Measurements from ENCODE around the gene ZNRD2. TPM values are rescaled to one million over a fixed set of nuclear protein-coding genes. Genes with fewer than 3 reads are reported as not detected.

Gene ZNRD2
- total RNA-seq, 6 donors from 2014 or later, result 22.6 to 60.7 (median 39.7) TPM

DNA sequence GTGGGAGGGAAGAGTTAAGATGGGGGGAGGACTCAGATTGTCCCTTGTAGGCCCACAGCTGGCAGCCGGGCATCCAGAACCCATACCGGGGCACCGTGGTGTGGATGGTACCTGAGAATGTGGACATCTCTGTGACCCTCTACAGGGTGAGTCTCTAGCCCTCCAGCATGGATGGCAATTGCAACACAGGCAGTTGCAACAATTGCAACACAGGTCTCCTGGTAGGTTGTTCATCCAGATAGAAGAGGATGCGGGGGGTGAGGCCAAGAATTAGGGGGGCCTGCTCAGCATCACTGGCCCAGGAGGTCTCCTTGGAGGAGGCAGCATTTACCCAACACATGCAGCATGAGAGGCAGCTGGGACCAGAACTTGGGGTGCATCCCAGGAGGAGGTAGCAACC is 9.0 kb downstream of the ZNRD2 start:
- ATAC-seq (ENCODE audit: low FRiP score in 2 of 2) (no peak), DNase-seq (no peak)
- H3K36me3 ChIP-seq, result peaks cover 0 to 56% (median 38%) of the 10 kb centered on the region in 4 donors
- peak overlapping the region in 2 of 4 donors; percentile 93 to 98 for H3K27ac ChIP-seq
- WGBS, 2 donors, result 77 to 90% methylated on average over 4 of the region's 4 CpGs
- H3K9me3 ChIP-seq, result no peaks in the 10 kb centered on the region
- H3K27me3 ChIP-seq, result no peaks in the 10 kb centered on the region
- TF ChIP-seq EP300 (IDR thresholded peaks at IDR 0.05), result no peak
- TF ChIP-seq POLR2AphosphoS5 (IDR thresholded peaks at IDR 0.05), result no peak
- TF ChIP-seq CTCF (IDR thresholded peaks at IDR 0.05), result no peak
- no peak for TF ChIP-seq POLR2A (IDR thresholded peaks at IDR 0.05)
- H3K4me1 ChIP-seq, result peaks cover 29 to 44% (median 41%) of the 10 kb centered on the region in 4 donors
- H3K4me3 ChIP-seq, result no peak overlapping the region

- peaks cover 24 to 36% (median 33%) of the 10 kb centered on the region in 4 donors for H3K4me1 ChIP-seq
- ATAC-seq (ENCODE audit: low FRiP score in 2 of 2) (no peak), DNase-seq (peak in 1 of 2 donors; percentile 64)
- 94 to 97% methylated on average over 13 to 19 of the region's 19 CpGs for WGBS, 2 donors
- no peaks in the 10 kb centered on the region for H3K9me3 ChIP-seq
- peaks cover 0 to 62% (median 44%) of the 10 kb centered on the region in 4 donors for H3K36me3 ChIP-seq
- H3K4me3 ChIP-seq, result no peak overlapping the region
- no peak overlapping the region for H3K27ac ChIP-seq
- H3K27me3 ChIP-seq, result no peaks in the 10 kb centered on the region
- no peak for TF ChIP-seq POLR2AphosphoS5 (IDR thresholded peaks at IDR 0.05)
- TF ChIP-seq EP300 (IDR thresholded peaks at IDR 0.05), result no peak
- TF ChIP-seq POLR2A (IDR thresholded peaks at IDR 0.05), result no peak
- no peak for TF ChIP-seq CTCF (IDR thresholded peaks at IDR 0.05)
These were observed 9.9 kb downstream of the ZNRD2 start for GRCh38 chr11:65580031-65580692.

DNA sequence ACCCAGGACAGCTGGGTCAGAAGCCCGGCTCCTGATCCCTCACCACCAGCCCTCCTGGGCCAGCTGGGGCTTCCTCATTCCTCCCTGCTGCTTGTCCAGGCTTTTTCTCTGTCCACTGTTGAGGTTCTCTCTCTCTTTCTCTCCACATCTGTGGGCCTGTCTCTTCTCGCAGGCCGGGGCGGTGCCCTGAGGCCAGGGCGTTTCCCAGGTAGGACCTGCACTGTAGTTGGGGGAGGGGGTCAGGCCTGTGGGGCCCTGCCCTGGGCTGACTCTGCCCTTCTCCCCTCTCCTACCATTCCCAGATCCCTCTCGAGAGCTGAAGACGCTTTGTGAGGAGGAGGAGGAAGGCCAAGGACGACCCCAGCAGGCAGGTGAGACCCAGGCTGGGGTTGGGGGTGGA is 10.5 kb downstream of the ZNRD2 start:
- 95 to 98% methylated on average over 5 to 8 of the region's 8 CpGs for WGBS, 2 donors
- peak in 1 of 2 donors; percentile 56 for DNase-seq
- no peaks in the 10 kb centered on the region for H3K9me3 ChIP-seq
- H3K4me3 ChIP-seq, result no peak overlapping the region
- H3K27ac ChIP-seq, result no peak overlapping the region
- TF ChIP-seq POLR2A (IDR thresholded peaks at IDR 0.05), result no peak
- no peak for TF ChIP-seq CTCF (IDR thresholded peaks at IDR 0.05)
- no peak for TF ChIP-seq EP300 (IDR thresholded peaks at IDR 0.05)
- TF ChIP-seq POLR2AphosphoS5 (IDR thresholded peaks at IDR 0.05), result no peak
- no peak for ATAC-seq (ENCODE audit: low FRiP score in 2 of 2)
- peaks cover 21 to 32% (median 30%) of the 10 kb centered on the region in 4 donors for H3K4me1 ChIP-seq
- peaks cover 0 to 66% (median 49%) of the 10 kb centered on the region in 4 donors for H3K36me3 ChIP-seq
- no peaks in the 10 kb centered on the region for H3K27me3 ChIP-seq

DNA sequence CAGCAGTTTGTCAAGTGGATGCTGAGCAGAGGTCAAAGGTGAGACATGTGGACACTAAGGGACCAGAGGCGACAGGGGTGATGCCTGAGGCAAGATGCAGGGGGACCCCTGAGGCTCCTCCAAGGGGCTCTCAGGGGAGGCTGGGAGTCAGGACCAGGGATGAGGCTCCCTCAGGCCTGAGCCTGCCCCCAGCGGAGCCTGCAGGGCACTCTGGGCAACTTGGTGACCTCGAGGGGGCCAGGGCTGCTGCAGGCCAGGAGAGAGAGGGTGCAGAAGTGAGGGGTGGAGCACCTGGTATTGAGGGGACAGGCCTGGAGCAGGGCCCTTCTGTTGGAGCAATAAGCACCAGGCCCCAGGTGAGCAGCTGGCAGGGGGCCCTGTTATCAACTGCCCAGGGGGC is 11.7 kb downstream of the ZNRD2 start:
- Histone ChIP-seq H3K9me3 (no peaks in the 10 kb centered on the region), H3K36me3 (peaks cover 0 to 78% (median 52%) of the 10 kb centered on the region in 4 donors), H3K27me3 (no peaks in the 10 kb centered on the region), H3K4me1 (peaks cover 20 to 34% (median 28%) of the 10 kb centered on the region in 4 donors), H3K4me3 (no peak overlapping the region), H3K27ac (peak overlapping the region in 1 of 4 donors; percentile 14)
- 95 to 100% methylated on average over 3 of the region's 3 CpGs for WGBS, 2 donors
- DNase-seq (no peak), ATAC-seq (ENCODE audit: low FRiP score in 2 of 2) (no peak)
- no peak for TF ChIP-seq POLR2A (IDR thresholded peaks at IDR 0.05)
- TF ChIP-seq CTCF (IDR thresholded peaks at IDR 0.05), result no peak
- no peak for TF ChIP-seq EP300 (IDR thresholded peaks at IDR 0.05)
- no peak for TF ChIP-seq POLR2AphosphoS5 (IDR thresholded peaks at IDR 0.05)

GRCh38 chr11:65583589-65583988 is 13.3 kb downstream of the ZNRD2 start:
- ATAC-seq (ENCODE audit: low FRiP score in 2 of 2), result no peak
- no peaks in the 10 kb centered on the region for H3K27me3 ChIP-seq
- H3K4me1 ChIP-seq, result peaks cover 19 to 33% (median 27%) of the 10 kb centered on the region in 4 donors
- peak in 1 of 2 donors; percentile 61 for DNase-seq
- H3K4me3 ChIP-seq, result no peak overlapping the region
- no peak overlapping the region for H3K27ac ChIP-seq
- peaks cover 0 to 79% (median 52%) of the 10 kb centered on the region in 4 donors for H3K36me3 ChIP-seq
- 86 to 99% methylated on average over 4 to 10 of the region's 10 CpGs for WGBS, 2 donors
- H3K9me3 ChIP-seq, result no peaks in the 10 kb centered on the region
- no peak for TF ChIP-seq POLR2AphosphoS5 (IDR thresholded peaks at IDR 0.05)
- TF ChIP-seq POLR2A (IDR thresholded peaks at IDR 0.05), result no peak
- TF ChIP-seq EP300 (IDR thresholded peaks at IDR 0.05), result no peak
- TF ChIP-seq CTCF (IDR thresholded peaks at IDR 0.05), result no peak

Data from upper lobe of left lung (tissue), 6 donors.